HL-60 (cell line): ENCODE results near the gene SLC22A5.

ENCODE experiments used
- DNase-seq, 2 experiments: peaks; one replicate each; pipeline ENCODE4 v3.0.0-alpha.2; 2010 to 2020; ENCODE audit warnings: low read depth in 1 of 2, low spot score in 1 of 2
- H3K27ac ChIP-seq: fragments of 250-450 bp; sonication (Bioruptor Pico); replicated peaks from 2 replicates; pipeline ENCODE4 v1.5.1; 2020; ENCODE audit warnings: mild to moderate bottlenecking, moderate library complexity
- H3K27me3 ChIP-seq: fragments of 250-450 bp; sonication (Bioruptor Pico); 2 replicates; pipeline ENCODE4 v1.5.1; 2021; ENCODE audit warnings: mild to moderate bottlenecking, moderate library complexity; ENCODE audit not compliant: insufficient read depth, poor library complexity, severe bottlenecking
- H3K4me3 ChIP-seq: replicated peaks from 2 replicates; pipeline ENCODE4 v1.5.1; 2011; ENCODE audit warnings: mild to moderate bottlenecking, control low read depth, low read length; ENCODE audit not compliant: insufficient read depth
- CTCF ChIP-seq: IDR thresholded peaks from one replicate; pipeline ENCODE4 v1.5.1; 2011; ENCODE audit warnings: low read length, control low read depth, inconsistent platforms; ENCODE audit not compliant: insufficient read depth
- GABPA ChIP-seq: IDR thresholded peaks from 2 replicates; pipeline ENCODE4 v1.6.1; 2012; ENCODE audit warnings: low read depth
- POLR2AphosphoS5 ChIP-seq: IDR thresholded peaks from 2 replicates; pipeline ENCODE4 v1.6.1; 2012; ENCODE audit warnings: low read depth
- REST ChIP-seq: IDR thresholded peaks from 2 replicates; pipeline ENCODE4 v1.6.1; 2012; ENCODE audit warnings: low read depth; ENCODE audit not compliant: insufficient replicate concordance
- SPI1 ChIP-seq: IDR thresholded peaks from 2 replicates; pipeline ENCODE4 v1.6.1; 2012; ENCODE audit warnings: low read depth, mild to moderate bottlenecking, borderline replicate concordance

Gene SLC22A5

GRCh38 chr5:132425975-132426524, 56.5 kb downstream of the SLC22A5 start:
- no peaks in the 10 kb centered on the region for H3K27me3 ChIP-seq
- H3K27ac ChIP-seq = peak overlapping the region; percentile 93
- no peak for TF ChIP-seq POLR2AphosphoS5
- no peak for TF ChIP-seq REST
- TF ChIP-seq GABPA = no peak
- no peak for TF ChIP-seq CTCF
- no peak for TF ChIP-seq SPI1
- peak overlapping the region; percentile 36 for H3K4me3 ChIP-seq
- DNase-seq = no peak

GRCh38 chr5:132426525-132427138, 57.1 kb downstream of the SLC22A5 start:
- peak; percentile 81 to 90 for DNase-seq
- peak overlapping the region; percentile 36 for H3K4me3 ChIP-seq
- TF ChIP-seq REST = no peak
- peak; percentile 94 for TF ChIP-seq POLR2AphosphoS5
- TF ChIP-seq CTCF = no peak
- TF ChIP-seq SPI1 = peak; percentile 79
- peak overlapping the region; percentile 93 for H3K27ac ChIP-seq
- H3K27me3 ChIP-seq = no peaks in the 10 kb centered on the region

GRCh38 chr5:132427281-132428146, 58.0 kb downstream of the SLC22A5 start:
- no peak overlapping the region for H3K4me3 ChIP-seq
- peak in 1 of 2 experiments; percentile 58 for DNase-seq
- peak overlapping the region; percentile 93 for H3K27ac ChIP-seq
- no peaks in the 10 kb centered on the region for H3K27me3 ChIP-seq
- peak; percentile 42; the same call in 1 of the 2 replicates for TF ChIP-seq POLR2AphosphoS5
- TF ChIP-seq REST = no peak
- TF ChIP-seq CTCF = no peak
- TF ChIP-seq SPI1 = peak; percentile 77; the same call in 1 of the 2 replicates
- no peak for TF ChIP-seq GABPA
